A549 (cell line): ENCODE measurements around the gene CEP126. TPM values are rescaled to one million over a fixed set of nuclear protein-coding genes. Genes with fewer than 3 reads are reported as not detected.

ENCODE experiments used
- polyA plus RNA-seq, 4 experiments: library from polyadenylated mRNA; depleted of rRNA in 3 of 4; stranded (reverse); fragments of >200 nt; fragmentation: RNase III in 1 of 4; extraction: RNeasy Plus Mini Kit Qiagen cat#74134 plus additional on column Dnase treatment in 1 of 4; gene quantifications; 2 replicates in 3 of 4; 3 replicates in 1 of 4; pipeline ENCODE4 v1.2.3, GENCODE V29; 2011 to 2017

CEP126 gene
- polyA plus RNA-seq, 2 of the 4 experiments (the other 2 are of a cell fraction): 2.6 to 8.7 TPM

Other genes with a start within 250 kb of the CEP126 start
- gene ANGPTL5, start 1.5 kb downstream of the CEP126 start, polyA plus RNA-seq (2011; rRNA removed): not detected in 2 replicates
- gene ANGPTL5, start 1.5 kb downstream of the CEP126 start, polyA plus RNA-seq (2017; fragmentation: RNase III; extraction: RNeasy Plus Mini Kit Qiagen cat#74134 plus additional on column Dnase treatment): not detected in 3 replicates
- gene CFAP300, start 132.4 kb downstream of the CEP126 start, polyA plus RNA-seq (2011; rRNA removed): 12.6 and 17.1 TPM in 2 replicates
- 6.1 to 8.2 TPM (median 7.6 TPM) in 3 replicates for gene CFAP300, start 132.4 kb downstream of the CEP126 start, polyA plus RNA-seq (2017; fragmentation: RNase III; extraction: RNeasy Plus Mini Kit Qiagen cat#74134 plus additional on column Dnase treatment)
- gene YAP1, start 195.4 kb downstream of the CEP126 start, polyA plus RNA-seq (2011; rRNA removed): 48.0 and 73.6 TPM in 2 replicates
- 36.4 to 40.4 TPM (median 39.6 TPM) in 3 replicates for gene YAP1, start 195.4 kb downstream of the CEP126 start, polyA plus RNA-seq (2017; fragmentation: RNase III; extraction: RNeasy Plus Mini Kit Qiagen cat#74134 plus additional on column Dnase treatment)